KMS-11 (cell line): ENCODE measurements around the gene GCSH.

Experiments
- H2AFZ ChIP-seq: fragments of 200-600 bp; sonication (generic); 2 replicates; pipeline ENCODE4 v1.6.1; 2016; ENCODE audit warnings: antibody characterized with exemption, mixed run types, low read depth
- H3K27ac ChIP-seq: fragments of 200-600 bp; sonication (generic); 2 replicates; pipeline ENCODE4 v1.6.1; 2016; ENCODE audit warnings: mild to moderate bottlenecking, mixed run types
- H3K27me3 ChIP-seq: fragments of 200-600 bp; sonication (generic); 2 replicates; pipeline ENCODE4 v1.6.1; 2017; ENCODE audit warnings: mild to moderate bottlenecking, low read depth, mixed run types, moderate library complexity; ENCODE audit not compliant: insufficient read depth
- H3K36me3 ChIP-seq: fragments of 200-600 bp; sonication (generic); 2 replicates; pipeline ENCODE4 v1.6.1; 2017; ENCODE audit warnings: mild to moderate bottlenecking, mixed run types; ENCODE audit not compliant: insufficient read depth
- H3K4me1 ChIP-seq: fragments of 200-600 bp; sonication (generic); 2 replicates; pipeline ENCODE4 v1.6.1; 2016; ENCODE audit warnings: mild to moderate bottlenecking, low read depth, mixed run types; ENCODE audit not compliant: poor library complexity, severe bottlenecking
- H3K4me2 ChIP-seq: fragments of 200-600 bp; sonication (generic); 2 replicates; pipeline ENCODE4 v1.7.0; 2016; ENCODE audit warnings: mild to moderate bottlenecking, mixed run types
- H3K4me3 ChIP-seq: fragments of 200-600 bp; sonication (generic); IDR thresholded peaks from 2 replicates; pipeline ENCODE4 v1.6.1; 2017; ENCODE audit warnings: low read depth, low read length, mixed read lengths; ENCODE audit not compliant: insufficient read depth
- H3K79me2 ChIP-seq: fragments of 200-600 bp; sonication (generic); 2 replicates; pipeline ENCODE4 v1.6.1; 2016; ENCODE audit warnings: low read depth, mixed run types; ENCODE audit not compliant: insufficient read depth
- H3K9ac ChIP-seq: fragments of 200-600 bp; sonication (generic); 2 replicates; pipeline ENCODE4 v1.6.1; 2016; ENCODE audit warnings: mild to moderate bottlenecking, mixed run types
- H4K20me1 ChIP-seq: fragments of 200-600 bp; sonication (generic); 2 replicates; pipeline ENCODE4 v1.6.1; 2016; ENCODE audit warnings: mild to moderate bottlenecking, mixed run types; ENCODE audit not compliant: insufficient read depth
- TF ChIP-seq, protein P1 (sequence below): fragments of 200-600 bp; sonication (generic); conservative IDR thresholded peaks from 2 replicates; pipeline ENCODE4 v1.6.1; 2017; ENCODE audit warnings: low read depth, mild to moderate bottlenecking, antibody characterized with exemption, low read length, moderate library complexity, mixed read lengths

The GCSH gene

DNA sequence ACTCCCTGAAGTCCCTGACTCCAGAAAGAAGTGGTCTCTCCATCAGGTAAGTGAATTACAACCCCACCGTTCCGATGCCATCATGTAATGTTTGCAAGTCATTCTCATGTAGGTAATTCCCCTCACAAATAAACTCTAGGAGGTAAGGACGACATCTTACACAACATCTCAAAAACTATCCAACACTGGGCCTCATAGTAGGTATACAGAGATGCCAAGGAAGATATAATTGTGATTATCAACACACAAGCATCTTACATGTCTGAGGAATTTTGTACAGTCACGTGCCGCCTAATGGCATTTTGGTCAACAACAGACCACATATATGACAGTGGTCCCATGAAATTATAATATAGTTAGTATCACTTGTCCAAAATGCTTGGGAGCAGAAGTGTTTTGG is 7.4 kb downstream of the GCSH start:
- H3K9ac ChIP-seq: no peak overlapping the region
- H3K27me3 ChIP-seq: no peaks in the 10 kb centered on the region
- no peak overlapping the region for H2AFZ ChIP-seq
- no peak overlapping the region for H3K4me2 ChIP-seq
- H3K79me2 ChIP-seq: peaks cover 4% of the 10 kb centered on the region; the same call in 1 of the 2 replicates
- no peak overlapping the region for H3K4me3 ChIP-seq
- no peaks in the 10 kb centered on the region; the same call in 1 of the 2 replicates for H3K36me3 ChIP-seq
- no peak overlapping the region for H3K27ac ChIP-seq
- TF ChIP-seq, protein P1, sequence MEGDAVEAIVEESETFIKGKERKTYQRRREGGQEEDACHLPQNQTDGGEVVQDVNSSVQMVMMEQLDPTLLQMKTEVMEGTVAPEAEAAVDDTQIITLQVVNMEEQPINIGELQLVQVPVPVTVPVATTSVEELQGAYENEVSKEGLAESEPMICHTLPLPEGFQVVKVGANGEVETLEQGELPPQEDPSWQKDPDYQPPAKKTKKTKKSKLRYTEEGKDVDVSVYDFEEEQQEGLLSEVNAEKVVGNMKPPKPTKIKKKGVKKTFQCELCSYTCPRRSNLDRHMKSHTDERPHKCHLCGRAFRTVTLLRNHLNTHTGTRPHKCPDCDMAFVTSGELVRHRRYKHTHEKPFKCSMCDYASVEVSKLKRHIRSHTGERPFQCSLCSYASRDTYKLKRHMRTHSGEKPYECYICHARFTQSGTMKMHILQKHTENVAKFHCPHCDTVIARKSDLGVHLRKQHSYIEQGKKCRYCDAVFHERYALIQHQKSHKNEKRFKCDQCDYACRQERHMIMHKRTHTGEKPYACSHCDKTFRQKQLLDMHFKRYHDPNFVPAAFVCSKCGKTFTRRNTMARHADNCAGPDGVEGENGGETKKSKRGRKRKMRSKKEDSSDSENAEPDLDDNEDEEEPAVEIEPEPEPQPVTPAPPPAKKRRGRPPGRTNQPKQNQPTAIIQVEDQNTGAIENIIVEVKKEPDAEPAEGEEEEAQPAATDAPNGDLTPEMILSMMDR: no peak
- H3K4me1 ChIP-seq: peaks cover 5% of the 10 kb centered on the region
- no peaks in the 10 kb centered on the region for H4K20me1 ChIP-seq

DNA sequence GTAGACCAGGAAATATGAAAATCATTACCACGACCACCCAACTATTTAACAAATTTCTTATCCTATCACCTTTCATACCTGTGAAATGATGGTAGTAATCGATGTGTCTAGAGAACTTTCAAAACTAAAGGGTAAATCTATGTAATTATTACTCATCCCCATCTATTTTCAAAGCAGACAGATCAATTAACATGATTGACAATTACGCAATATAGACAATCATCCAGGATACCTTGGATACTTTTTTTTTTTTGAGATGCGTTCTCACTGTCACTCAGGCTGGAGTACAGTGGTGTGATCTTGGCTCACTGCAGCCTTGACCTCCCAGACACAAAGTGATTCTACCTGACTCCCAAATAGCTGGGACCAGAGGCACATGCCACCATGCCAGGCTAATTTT is 15.2 kb downstream of the GCSH start:
- H3K27me3 ChIP-seq: no peaks in the 10 kb centered on the region
- H3K36me3 ChIP-seq: no peaks in the 10 kb centered on the region
- no peak overlapping the region for H3K4me2 ChIP-seq
- no peaks in the 10 kb centered on the region for H3K79me2 ChIP-seq
- H2AFZ ChIP-seq: no peak overlapping the region
- TF ChIP-seq, protein P1: no peak
- H3K9ac ChIP-seq: no peak overlapping the region
- H3K27ac ChIP-seq: no peak overlapping the region
- no peaks in the 10 kb centered on the region for H4K20me1 ChIP-seq
- peaks cover 3% of the 10 kb centered on the region for H3K4me1 ChIP-seq
- H3K4me3 ChIP-seq: no peak overlapping the region

DNA sequence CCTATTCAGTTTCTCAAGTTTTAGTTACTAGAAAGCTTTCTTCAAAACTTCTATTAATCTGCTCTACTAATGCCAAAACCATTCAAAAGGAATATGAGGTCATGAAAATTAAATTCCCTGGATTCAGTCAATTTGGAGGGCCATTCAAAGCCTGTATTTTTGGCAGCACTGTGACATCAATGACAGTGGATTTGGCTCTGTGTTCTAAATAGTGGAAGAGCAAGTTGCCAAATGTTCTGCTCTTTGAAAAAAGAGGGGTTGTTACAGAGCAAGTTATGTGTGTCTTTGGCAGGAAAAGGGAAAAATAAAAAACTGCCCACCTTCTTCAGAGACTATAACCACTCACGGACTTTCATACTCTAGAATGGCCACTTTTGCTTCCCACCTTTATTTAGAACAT is 16.0 kb downstream of the GCSH start:
- no peaks in the 10 kb centered on the region for H3K36me3 ChIP-seq
- no peaks in the 10 kb centered on the region for H3K79me2 ChIP-seq
- H3K4me2 ChIP-seq: no peak overlapping the region
- no peaks in the 10 kb centered on the region for H4K20me1 ChIP-seq
- TF ChIP-seq, protein P1: no peak
- peaks cover 7% of the 10 kb centered on the region for H3K4me1 ChIP-seq
- no peak overlapping the region for H2AFZ ChIP-seq
- no peak overlapping the region for H3K9ac ChIP-seq
- H3K27ac ChIP-seq: no peak overlapping the region
- no peak overlapping the region for H3K4me3 ChIP-seq
- no peaks in the 10 kb centered on the region for H3K27me3 ChIP-seq

DNA sequence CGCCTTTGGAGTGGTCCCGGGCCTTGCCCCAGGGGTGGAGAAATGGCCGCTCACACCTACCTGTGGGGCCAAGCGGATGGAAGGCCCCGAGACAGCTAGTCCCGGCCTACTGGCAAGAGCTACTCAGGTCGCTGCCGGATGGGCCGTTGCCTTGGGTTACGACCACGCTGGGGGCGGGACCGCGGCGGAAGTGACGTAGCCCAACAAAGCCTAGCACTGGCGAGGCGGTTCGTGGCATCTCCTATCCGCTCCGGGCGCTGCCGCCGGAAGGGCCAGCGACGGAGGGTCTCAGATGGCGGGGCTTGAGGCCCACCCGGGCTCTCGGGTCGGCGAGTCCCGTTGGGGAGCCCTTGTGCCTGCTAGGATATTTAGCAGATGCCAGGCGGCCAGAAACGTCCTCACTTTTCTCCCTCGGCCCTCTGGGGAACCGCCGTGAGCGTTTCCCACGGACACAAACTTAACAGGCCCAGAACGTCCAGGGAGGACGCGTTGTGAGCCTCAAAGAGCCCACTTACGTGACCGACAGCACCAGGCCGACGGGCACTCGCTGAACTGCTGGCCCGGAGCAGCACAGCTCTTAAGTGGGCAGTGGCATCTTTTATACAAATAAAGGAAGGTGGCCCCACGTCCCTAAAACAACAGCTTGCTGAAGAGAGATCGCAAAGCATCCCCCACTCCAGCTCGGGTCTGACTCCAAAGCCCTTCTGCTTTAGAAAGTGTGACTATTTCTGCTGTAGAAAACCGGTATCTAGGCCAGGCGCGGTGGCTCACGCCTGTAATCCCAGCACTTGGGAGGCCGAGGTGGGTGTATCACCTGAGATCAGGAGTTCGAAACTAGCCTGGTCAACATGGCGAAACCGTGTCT is 18.9 kb downstream of the GCSH start, which contains the start of gene C16orf46:
Gene C16orf46, minus strand, starts transcription at position 163 of the 865 bp plus-strand sequence. CDS start 13,283 bp downstream, outside the sequence.
- H3K27me3 ChIP-seq: no peaks in the 10 kb centered on the region
- H3K79me2 ChIP-seq: no peaks in the 10 kb centered on the region
- H3K27ac ChIP-seq: peak within 1 kb of the TSS; percentile 66
- peak within 1 kb of the TSS; percentile 66 for H3K9ac ChIP-seq
- H3K4me2 ChIP-seq: peak within 1 kb of the TSS; percentile 88
- H3K36me3 ChIP-seq: no peaks in the 10 kb centered on the region
- no peaks in the 10 kb centered on the region for H4K20me1 ChIP-seq
- H3K4me1 ChIP-seq: peaks cover 7% of the 10 kb centered on the region
- TF ChIP-seq, protein P1: no peak
- H3K4me3 ChIP-seq: no peak within 1 kb of the TSS
- peak within 1 kb of the TSS; percentile 93 for H2AFZ ChIP-seq
